ENCODE measurements around the gene KIF26B.

The KIF26B gene

GRCh38 chr1:245276445-245276844, 121.7 kb downstream of the KIF26B start:
- TF ChIP-seq CTCF (IDR thresholded peaks at IDR 0.05; ENCODE audit: control insufficient read depth, extremely low read depth, insufficient read depth) = no peak
- no peak for DNase-seq (ENCODE audit: low read depth)
- no peak overlapping the region for H3K4me3 ChIP-seq (ENCODE audit: low read depth, low read length)

GRCh38 chr1:245277276-245277675, 122.5 kb downstream of the KIF26B start:
- DNase-seq (ENCODE audit: low read depth) = no peak
- TF ChIP-seq CTCF (IDR thresholded peaks at IDR 0.05; ENCODE audit: control insufficient read depth, extremely low read depth, insufficient read depth) = peak; percentile 52

GRCh38 chr1:245278846-245279245, 124.1 kb downstream of the KIF26B start:
- H3K4me3 ChIP-seq (ENCODE audit: low read depth, low read length) = no peak overlapping the region
- no peak for DNase-seq (ENCODE audit: low read depth)
- no peak for TF ChIP-seq CTCF (IDR thresholded peaks at IDR 0.05; ENCODE audit: control insufficient read depth, extremely low read depth, insufficient read depth)

More at GRCh38 chr1:245277276-245277675, 122.5 kb downstream of the KIF26B start:
- H3K4me3 ChIP-seq (ENCODE audit: low read depth, low read length) = no peak overlapping the region

GRCh38 chr1:245279346-245279745, 124.6 kb downstream of the KIF26B start:
- TF ChIP-seq CTCF (IDR thresholded peaks at IDR 0.05; ENCODE audit: control insufficient read depth, extremely low read depth, insufficient read depth) = no peak
- no peak overlapping the region for H3K4me3 ChIP-seq (ENCODE audit: low read depth, low read length)
- DNase-seq (ENCODE audit: low read depth) = no peak

- no peak for TF ChIP-seq CTCF (IDR thresholded peaks at IDR 0.05; ENCODE audit: control insufficient read depth, extremely low read depth, insufficient read depth)
- DNase-seq (ENCODE audit: low read depth) = no peak
- no peak overlapping the region for H3K4me3 ChIP-seq (ENCODE audit: low read depth, low read length)
Measured at GRCh38 chr1:245283001-245283400, 128.2 kb downstream of the KIF26B start.

GRCh38 chr1:245285168-245285567, 130.4 kb downstream of the KIF26B start:
- no peak for DNase-seq (ENCODE audit: low read depth)

More at GRCh38 chr1:245285168-245285567, 130.4 kb downstream of the KIF26B start:
- no peak for TF ChIP-seq CTCF (IDR thresholded peaks at IDR 0.05; ENCODE audit: control insufficient read depth, extremely low read depth, insufficient read depth)
- H3K4me3 ChIP-seq (ENCODE audit: low read depth, low read length) = no peak overlapping the region

Measured in LNCaP clone FGC (cell line).